ENCODE results near the gene COL18A1.

DNA sequence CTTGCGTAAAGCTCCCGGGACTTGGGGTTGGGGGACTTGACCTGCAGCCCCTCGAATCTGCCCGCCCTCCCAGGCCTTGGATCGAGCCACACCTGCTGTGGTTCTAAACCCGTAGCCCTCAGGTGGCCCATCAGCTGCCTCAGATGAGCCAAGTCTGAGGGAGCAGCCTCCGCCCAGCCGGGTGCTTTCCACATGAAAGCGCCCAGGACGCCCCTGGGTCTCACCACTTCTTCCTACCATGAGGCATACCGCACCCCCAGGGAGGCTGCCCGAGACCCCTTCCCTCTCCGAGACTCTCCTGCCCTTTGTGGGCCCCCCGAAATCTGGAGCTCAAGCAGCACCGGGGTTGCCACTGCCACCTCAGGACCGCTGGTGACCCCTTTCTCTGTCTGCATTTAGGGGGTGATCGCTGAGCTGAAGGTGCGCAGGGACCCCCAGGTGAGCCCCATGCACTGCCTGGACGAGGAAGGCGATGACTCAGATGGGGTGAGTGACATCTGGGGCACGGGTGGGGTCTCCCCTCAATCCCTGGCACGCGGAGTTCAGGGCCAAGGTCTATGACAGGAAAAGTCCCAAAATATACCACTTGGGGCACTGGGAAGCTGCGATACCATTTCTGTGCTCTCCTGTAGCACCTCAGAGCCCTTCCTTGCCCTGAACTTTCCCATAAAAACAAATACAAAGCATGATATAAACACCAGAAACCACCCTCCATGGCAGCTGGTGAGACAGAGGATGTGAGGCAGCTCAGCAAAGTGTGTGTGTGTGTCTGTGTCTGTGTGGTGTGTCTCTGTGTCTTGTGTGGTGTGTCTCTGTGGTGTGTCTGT is 68.7 kb downstream of the COL18A1 start:
- TF ChIP-seq, protein P1, sequence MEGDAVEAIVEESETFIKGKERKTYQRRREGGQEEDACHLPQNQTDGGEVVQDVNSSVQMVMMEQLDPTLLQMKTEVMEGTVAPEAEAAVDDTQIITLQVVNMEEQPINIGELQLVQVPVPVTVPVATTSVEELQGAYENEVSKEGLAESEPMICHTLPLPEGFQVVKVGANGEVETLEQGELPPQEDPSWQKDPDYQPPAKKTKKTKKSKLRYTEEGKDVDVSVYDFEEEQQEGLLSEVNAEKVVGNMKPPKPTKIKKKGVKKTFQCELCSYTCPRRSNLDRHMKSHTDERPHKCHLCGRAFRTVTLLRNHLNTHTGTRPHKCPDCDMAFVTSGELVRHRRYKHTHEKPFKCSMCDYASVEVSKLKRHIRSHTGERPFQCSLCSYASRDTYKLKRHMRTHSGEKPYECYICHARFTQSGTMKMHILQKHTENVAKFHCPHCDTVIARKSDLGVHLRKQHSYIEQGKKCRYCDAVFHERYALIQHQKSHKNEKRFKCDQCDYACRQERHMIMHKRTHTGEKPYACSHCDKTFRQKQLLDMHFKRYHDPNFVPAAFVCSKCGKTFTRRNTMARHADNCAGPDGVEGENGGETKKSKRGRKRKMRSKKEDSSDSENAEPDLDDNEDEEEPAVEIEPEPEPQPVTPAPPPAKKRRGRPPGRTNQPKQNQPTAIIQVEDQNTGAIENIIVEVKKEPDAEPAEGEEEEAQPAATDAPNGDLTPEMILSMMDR (IDR thresholded peaks at IDR 0.05; ENCODE audit: low read depth, low read length): no peak
- TF ChIP-seq, protein P2, sequence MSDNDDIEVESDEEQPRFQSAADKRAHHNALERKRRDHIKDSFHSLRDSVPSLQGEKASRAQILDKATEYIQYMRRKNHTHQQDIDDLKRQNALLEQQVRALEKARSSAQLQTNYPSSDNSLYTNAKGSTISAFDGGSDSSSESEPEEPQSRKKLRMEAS (IDR thresholded peaks at IDR 0.05; ENCODE audit: low read depth, low read length): no peak
- TF ChIP-seq POLR2A (IDR thresholded peaks at IDR 0.05; ENCODE audit: extremely low read depth, insufficient read length) (no peak), MYC (IDR thresholded peaks at IDR 0.05; ENCODE audit: low read depth, low read length) (no peak)

All from NB4 (cell line).